Pancreas (tissue), 10 donors: Measurements from ENCODE around the gene SLC39A2. TPM values are rescaled to one million over a fixed set of nuclear protein-coding genes. Genes with fewer than 3 reads are reported as not detected.
"Not testable (repeated sequence)": the region's sequence is repeated elsewhere in the genome, so short reads cannot be mapped to it uniquely, and the experiment has no call there.

ENCODE experiments used
- ATAC-seq, 4 donors: fragments of 200-7000 bp; cut with Tn5 transposase; one replicate each; pipeline versions ENCODE4 v1.8.0 to v1.9.1; 2020; ENCODE audit warnings: mild to moderate bottlenecking in 4 of 4, moderate library complexity in 4 of 4
- DNase-seq, 6 donors: peaks; one replicate each; pipeline ENCODE4 v3.0.0-alpha.2; 2020
- FAIRE-seq: peaks from 2 replicates; lab custom pipeline; 2012; peaks lifted over from hg19 to GRCh38; lab: Jason Lieb, UNC
- H3K27ac ChIP-seq, 4 donors: fragments of 200-600 bp; sonication (generic); 1 replicate in 3 of 4; 2 replicates in 1 of 4; pipeline versions ENCODE4 v1.5.0 to v1.8.0; 2020
- H3K27me3 ChIP-seq, 4 donors: fragments of 200-600 bp; one replicate each; pipeline ENCODE4 v1.8.0; 2021
- H3K36me3 ChIP-seq, 3 donors: fragments of 200-600 bp; sonication (generic) in 1 of 3; one replicate each; pipeline versions ENCODE4 v1.5.0 to v1.8.0; 2020 to 2021
- H3K4me1 ChIP-seq, 3 donors: fragments of 200-600 bp; one replicate each; pipeline ENCODE4 v1.8.0; 2021
- H3K4me3 ChIP-seq, 4 donors: fragments of 200-600 bp; sonication (generic) in 2 of 4; one replicate each; pipeline versions ENCODE4 v1.5.0 to v1.8.0; 2020 to 2021
- H3K9me3 ChIP-seq, 4 donors: fragments of 200-600 bp; one replicate each; pipeline ENCODE4 v1.8.0; 2021
- WGBS, 2 donors: extraction: QIAGEN DNeasy Blood & Tissue Kit; methylation state at CpG; one replicate each; pipeline ENCODE4 v1.1.7; 2013; 5-methylcytosine and 5-hydroxymethylcytosine counted together
- intact Hi-C, 3 donors: fragments of 100-400 bp; cut with DNase I; formaldehyde crosslinking; loops; one replicate each; pipeline versions ENCODE4 v1.11.1 to v1.14.2; 2022
- polyA plus RNA-seq, 2 donors: library from polyadenylated mRNA; stranded (reverse); fragments of 200-250 nt; gene quantifications; one replicate each; pipeline ENCODE4 v1.2.3, GENCODE V29; 2013
- total RNA-seq, 6 donors: library from RNA; stranded (reverse); fragmentation: NEBNext Ultra II Directional in 4 of 6; extraction: Animal tissue kit (Norgen Biotek cat#: 25700) in 4 of 6; gene quantifications; one replicate each; pipeline versions ENCODE4 v1.2.1 to v1.2.4, GENCODE V29; 2021 to 2023
- TF ChIP-seq, protein P1 (sequence below), 4 donors: fragments of 200-600 bp; sonication (generic) in 3 of 4; IDR thresholded peaks; one replicate each; pipeline versions ENCODE4 v1.5.0 to v1.8.0; 2021; ENCODE audit warnings: antibody characterized with exemption in 4 of 4
- donor health status: healthy with polysubstance abuse.
- donor health status: DM: no; HTN: no; CAD: no; lungs with moderate emphysema.
- donor health status: DM: no; HTN: no; CAD: no.
- donor health status: control.
- donor health status: control.
- donor health status: Bipolar disorder and iron deficiency.
- donor health status: DM: yes; HTN: yes; CAD: no.
- donor health status: DM: no; HTN: no; CAD: no.
- donor health status: DM: no; HTN: no; CAD: no.
- donor health status: DM: yes; HTN: yes; CAD: no.

SLC39A2 gene, protein sequence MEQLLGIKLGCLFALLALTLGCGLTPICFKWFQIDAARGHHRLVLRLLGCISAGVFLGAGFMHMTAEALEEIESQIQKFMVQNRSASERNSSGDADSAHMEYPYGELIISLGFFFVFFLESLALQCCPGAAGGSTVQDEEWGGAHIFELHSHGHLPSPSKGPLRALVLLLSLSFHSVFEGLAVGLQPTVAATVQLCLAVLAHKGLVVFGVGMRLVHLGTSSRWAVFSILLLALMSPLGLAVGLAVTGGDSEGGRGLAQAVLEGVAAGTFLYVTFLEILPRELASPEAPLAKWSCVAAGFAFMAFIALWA
- total RNA-seq (not detected), polyA plus RNA-seq (under 1 TPM in 1 of 2 donors, not detected in 1; 0.09 TPM)

DNA sequence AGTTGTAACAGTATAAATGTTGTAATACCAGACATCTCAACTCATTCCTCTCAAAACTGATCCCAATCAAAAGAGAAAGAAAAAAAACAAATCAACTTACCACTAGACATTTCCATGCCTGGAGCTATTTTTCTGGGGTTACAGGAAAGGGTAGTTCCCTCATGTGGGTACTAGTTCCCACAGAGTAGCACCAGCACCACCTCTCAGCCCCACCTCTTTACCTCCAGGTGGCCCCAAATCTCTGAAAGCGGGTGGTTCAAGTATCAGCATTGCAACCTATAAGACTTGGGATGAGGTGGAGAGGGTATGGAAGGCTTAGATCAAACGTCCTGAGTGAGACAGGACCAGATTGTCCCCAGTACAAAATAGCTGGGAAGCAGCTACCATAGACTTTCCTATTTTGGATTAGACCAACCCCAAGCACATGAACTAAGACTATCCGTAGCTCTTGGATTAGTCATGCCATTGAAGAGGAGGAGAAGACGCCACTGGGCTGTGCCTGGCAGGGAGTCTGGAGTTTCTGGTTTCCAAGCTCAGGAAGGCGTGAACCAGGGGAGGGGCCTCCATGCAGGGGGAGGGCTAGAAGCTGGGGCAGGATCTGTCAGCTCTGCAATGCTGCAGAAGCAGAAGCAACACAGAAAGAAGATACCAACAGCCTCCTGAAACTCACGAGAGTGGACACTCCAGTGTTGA, at the start of gene SLC39A2:
Gene SLC39A2, plus strand, starts transcription at position 620 of the 693 bp plus-strand sequence. CDS start 154 bp downstream, outside the sequence.
- Histone ChIP-seq H3K4me3 (no peak within 1 kb of the TSS), H3K9me3 (no peaks in the 10 kb centered on the region), H3K4me1 (no peaks in the 10 kb centered on the region), H3K27me3 (no peaks in the 10 kb centered on the region), H3K27ac (no peak within 1 kb of the TSS), H3K36me3 (peaks cover 9 to 35% (median 24%) of the 10 kb centered on the region in 3 donors)
- no peak for DNase-seq
- TF ChIP-seq, protein P1, sequence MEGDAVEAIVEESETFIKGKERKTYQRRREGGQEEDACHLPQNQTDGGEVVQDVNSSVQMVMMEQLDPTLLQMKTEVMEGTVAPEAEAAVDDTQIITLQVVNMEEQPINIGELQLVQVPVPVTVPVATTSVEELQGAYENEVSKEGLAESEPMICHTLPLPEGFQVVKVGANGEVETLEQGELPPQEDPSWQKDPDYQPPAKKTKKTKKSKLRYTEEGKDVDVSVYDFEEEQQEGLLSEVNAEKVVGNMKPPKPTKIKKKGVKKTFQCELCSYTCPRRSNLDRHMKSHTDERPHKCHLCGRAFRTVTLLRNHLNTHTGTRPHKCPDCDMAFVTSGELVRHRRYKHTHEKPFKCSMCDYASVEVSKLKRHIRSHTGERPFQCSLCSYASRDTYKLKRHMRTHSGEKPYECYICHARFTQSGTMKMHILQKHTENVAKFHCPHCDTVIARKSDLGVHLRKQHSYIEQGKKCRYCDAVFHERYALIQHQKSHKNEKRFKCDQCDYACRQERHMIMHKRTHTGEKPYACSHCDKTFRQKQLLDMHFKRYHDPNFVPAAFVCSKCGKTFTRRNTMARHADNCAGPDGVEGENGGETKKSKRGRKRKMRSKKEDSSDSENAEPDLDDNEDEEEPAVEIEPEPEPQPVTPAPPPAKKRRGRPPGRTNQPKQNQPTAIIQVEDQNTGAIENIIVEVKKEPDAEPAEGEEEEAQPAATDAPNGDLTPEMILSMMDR (IDR thresholded peaks at IDR 0.05) = no peak
- no peak for FAIRE-seq
- ATAC-seq = peak in 3 of 4 donors; percentile 68 to 77 (median 69)
- 37 to 42% methylated on average over 6 of the region's 6 CpGs for WGBS, 2 donors
- intact Hi-C loops = no loop called here

DNA sequence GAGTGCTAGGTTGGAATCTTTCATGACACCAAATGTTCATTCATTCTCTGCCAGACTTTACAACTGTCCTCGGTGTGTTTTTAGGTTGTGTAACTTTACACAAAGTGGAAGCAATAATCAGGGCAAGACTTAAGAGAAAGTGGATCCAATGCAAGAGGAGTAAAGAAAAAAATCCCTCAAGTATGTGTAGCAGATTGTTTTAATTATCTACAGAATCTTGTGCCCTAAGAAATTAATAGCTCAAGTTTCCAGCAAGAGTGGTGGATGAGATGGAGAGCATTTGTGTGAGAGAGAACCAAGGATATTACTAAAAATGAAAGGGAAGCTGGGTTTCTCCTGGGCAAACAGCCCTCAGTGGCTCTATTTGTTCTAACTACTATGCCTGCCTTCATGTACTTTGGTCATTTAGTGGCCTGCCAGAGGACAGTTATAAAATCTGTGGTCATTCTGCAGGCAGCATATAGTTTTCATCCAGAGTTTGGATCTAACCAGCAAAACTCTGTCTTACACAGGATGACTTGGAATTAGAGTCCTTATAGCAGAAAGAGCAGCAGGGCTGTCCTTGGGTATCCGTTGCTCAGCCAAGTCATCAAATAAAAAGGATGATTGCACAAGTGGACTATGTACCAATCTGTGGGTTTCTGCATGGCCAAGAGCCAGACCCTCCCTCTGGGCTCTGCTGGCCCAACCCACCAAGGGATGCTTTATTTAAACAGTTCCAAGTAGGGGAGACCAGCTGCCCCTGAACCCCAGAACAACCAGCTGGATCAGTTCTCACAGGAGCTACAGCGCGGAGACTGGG, 44.2 kb upstream of the SLC39A2 start, which contains the start of gene RNASE2:
Gene RNASE2, plus strand, starts transcription at position 752 of the 802 bp plus-strand sequence. CDS start 285 bp downstream, outside the sequence.
- FAIRE-seq, intact Hi-C loops: not testable (repeated sequence)
- peak in 3 of 4 donors; percentile 19 to 69 (median 32) for ATAC-seq

DNA sequence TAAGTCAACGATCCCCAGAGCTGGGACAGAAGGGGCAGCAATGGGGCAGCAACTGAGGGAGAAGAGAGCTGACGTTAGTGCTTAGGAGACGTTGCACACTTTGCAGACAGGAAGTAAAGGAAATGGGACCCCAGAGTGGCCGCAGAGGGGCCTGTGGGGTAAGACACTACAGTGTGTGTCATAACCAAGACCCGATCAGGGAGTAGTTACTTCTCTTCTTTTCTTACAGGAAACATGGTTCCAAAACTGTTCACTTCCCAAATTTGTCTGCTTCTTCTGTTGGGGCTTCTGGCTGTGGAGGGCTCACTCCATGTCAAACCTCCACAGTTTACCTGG, 43.6 kb upstream of the SLC39A2 start:
- intact Hi-C loops, DNase-seq, H3K9me3 ChIP-seq, H3K36me3 ChIP-seq, FAIRE-seq, H3K4me3 ChIP-seq, H3K27ac ChIP-seq, H3K4me1 ChIP-seq, H3K27me3 ChIP-seq: not testable (repeated sequence)
- WGBS, 2 donors = 46 to 48% methylated on average over 5 of the region's 5 CpGs
- ATAC-seq = peak in 2 of 4 donors; percentile 44

More for the DNA sequence above, 44.2 kb upstream of the SLC39A2 start, which contains the start of gene RNASE2:
- H3K27me3 ChIP-seq, H3K27ac ChIP-seq, H3K36me3 ChIP-seq, H3K4me3 ChIP-seq, H3K9me3 ChIP-seq, H3K4me1 ChIP-seq, DNase-seq: not testable (repeated sequence)
- 43 to 55% methylated on average over 4 of the region's 4 CpGs for WGBS, 2 donors

DNA sequence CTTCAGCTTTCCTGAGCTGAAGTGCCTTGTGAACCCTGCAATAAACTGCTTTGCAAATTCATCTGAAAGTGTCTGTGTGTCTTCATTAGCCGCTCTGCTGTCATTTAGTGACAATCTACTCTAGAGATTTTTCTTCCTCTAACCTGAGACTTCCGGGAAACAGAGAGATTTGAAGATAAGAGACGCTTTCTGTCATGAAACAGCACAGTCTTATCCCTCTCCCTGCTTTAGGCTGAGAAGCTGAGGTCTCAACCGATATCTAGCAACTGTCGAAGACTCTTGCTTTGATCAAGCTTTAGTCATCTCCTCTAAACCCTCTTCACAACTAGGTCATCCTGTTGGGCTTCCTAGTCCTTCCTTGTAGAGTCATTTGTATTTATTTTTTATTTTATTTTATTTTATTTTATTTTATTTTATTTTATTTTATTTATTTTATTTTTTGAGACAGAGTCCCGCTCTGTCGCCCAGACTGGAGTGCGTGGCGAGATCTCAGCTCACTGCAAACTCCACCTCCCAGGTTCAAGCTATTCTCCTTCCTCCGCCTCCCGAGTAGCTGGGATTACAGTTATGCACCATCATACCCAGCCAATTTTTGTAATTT, 42.6 kb upstream of the SLC39A2 start:
- Histone ChIP-seq H3K4me1 (peaks cover 0 to 7% (median 3%) of the 10 kb centered on the region in 3 donors), H3K27me3 (no peaks in the 10 kb centered on the region), H3K9me3 (no peaks in the 10 kb centered on the region), H3K4me3 (no peak overlapping the region), H3K36me3 (no peaks in the 10 kb centered on the region), H3K27ac (no peak overlapping the region)
- 77 to 90% methylated on average over 11 of the region's 11 CpGs for WGBS, 2 donors
- no peak for DNase-seq
- no peak for ATAC-seq
- intact Hi-C loops = no loop called here
- TF ChIP-seq, protein P1 (IDR thresholded peaks at IDR 0.05) = no peak
- FAIRE-seq = no peak

DNA sequence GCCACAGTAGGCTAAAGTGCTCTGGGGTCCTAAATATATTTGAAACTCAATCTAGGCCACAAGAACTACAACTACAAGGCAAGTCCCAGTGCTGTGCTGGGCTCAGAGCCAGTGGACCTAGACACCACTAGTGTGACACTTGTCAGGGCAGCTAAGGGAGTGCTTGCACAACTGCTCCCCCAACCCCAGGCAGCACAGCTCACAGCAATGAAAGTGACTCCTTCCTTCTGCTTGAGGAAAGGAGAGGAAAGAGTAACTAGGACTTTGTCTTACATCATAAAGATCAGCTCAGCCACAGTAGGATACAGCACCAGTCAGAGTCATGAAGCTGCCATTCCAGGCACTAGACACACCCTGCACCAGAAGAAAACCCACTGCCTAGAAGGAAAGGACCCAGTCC, 40.1 kb upstream of the SLC39A2 start:
- not testable (repeated sequence) for FAIRE-seq

DNA sequence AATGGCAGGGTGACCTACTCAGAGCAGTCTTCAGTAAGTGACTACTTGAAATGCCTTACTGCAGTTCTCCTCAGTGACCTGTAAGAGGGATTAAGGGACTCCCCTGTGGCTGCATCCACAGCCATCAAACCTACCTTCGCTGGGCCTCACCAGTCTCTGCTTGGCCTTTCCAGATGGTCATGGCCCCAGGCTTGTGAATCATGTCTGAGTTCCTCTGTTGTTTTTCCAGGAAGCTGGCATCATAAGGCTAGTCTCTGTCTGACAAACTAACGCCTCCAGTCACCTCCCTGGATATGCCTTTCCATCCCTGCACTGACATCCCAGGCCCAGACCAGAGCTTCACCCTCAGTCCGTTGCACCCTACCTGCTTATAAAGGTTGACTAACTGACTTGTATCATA, 29.8 kb upstream of the SLC39A2 start:
- Histone ChIP-seq H3K27ac (no peak overlapping the region), H3K27me3 (no peaks in the 10 kb centered on the region), H3K36me3 (no peaks in the 10 kb centered on the region), H3K4me1 (peaks cover 0 to 4% (median 0%) of the 10 kb centered on the region in 3 donors), H3K9me3 (no peaks in the 10 kb centered on the region), H3K4me3 (no peak overlapping the region)
- FAIRE-seq (no peak), DNase-seq (no peak), ATAC-seq (no peak)
- 81 to 87% methylated on average over 3 of the region's 3 CpGs for WGBS, 2 donors
- TF ChIP-seq, protein P1 (IDR thresholded peaks at IDR 0.05) = no peak
- intact Hi-C loops = no loop called here

More for the DNA sequence above, 40.1 kb upstream of the SLC39A2 start:
- H3K9me3 ChIP-seq, H3K4me1 ChIP-seq, DNase-seq, H3K36me3 ChIP-seq, ATAC-seq, H3K27me3 ChIP-seq, H3K27ac ChIP-seq, intact Hi-C loops, H3K4me3 ChIP-seq: not testable (repeated sequence)
